ENCODE measurements around the gene ROGDI.

GRCh38 chr16:4769306-4769638 lies 33.2 kb downstream of the ROGDI start:
- TF ChIP-seq, protein P1, sequence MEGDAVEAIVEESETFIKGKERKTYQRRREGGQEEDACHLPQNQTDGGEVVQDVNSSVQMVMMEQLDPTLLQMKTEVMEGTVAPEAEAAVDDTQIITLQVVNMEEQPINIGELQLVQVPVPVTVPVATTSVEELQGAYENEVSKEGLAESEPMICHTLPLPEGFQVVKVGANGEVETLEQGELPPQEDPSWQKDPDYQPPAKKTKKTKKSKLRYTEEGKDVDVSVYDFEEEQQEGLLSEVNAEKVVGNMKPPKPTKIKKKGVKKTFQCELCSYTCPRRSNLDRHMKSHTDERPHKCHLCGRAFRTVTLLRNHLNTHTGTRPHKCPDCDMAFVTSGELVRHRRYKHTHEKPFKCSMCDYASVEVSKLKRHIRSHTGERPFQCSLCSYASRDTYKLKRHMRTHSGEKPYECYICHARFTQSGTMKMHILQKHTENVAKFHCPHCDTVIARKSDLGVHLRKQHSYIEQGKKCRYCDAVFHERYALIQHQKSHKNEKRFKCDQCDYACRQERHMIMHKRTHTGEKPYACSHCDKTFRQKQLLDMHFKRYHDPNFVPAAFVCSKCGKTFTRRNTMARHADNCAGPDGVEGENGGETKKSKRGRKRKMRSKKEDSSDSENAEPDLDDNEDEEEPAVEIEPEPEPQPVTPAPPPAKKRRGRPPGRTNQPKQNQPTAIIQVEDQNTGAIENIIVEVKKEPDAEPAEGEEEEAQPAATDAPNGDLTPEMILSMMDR (conservative IDR thresholded peaks at IDR 0.05; ENCODE audit: low read length), result no peak
- no peak for TF ChIP-seq EZH2phosphoT487 (IDR thresholded peaks at IDR 0.05; ENCODE audit: borderline replicate concordance, low read depth, low read length)

Measured in OCI-LY7 (cell line).